ENCODE measurements around the gene BMP2K.
"Not testable (repeated sequence)": the region's sequence is repeated elsewhere in the genome, so short reads cannot be mapped to it uniquely, and the experiment has no call there.

The BMP2K gene

GRCh38 chr4:78868712-78869111, 92.6 kb downstream of the BMP2K start:
- DNase-seq: not testable (repeated sequence)

GRCh38 chr4:78870056-78870455, 93.9 kb downstream of the BMP2K start:
- no peak for DNase-seq

DNA sequence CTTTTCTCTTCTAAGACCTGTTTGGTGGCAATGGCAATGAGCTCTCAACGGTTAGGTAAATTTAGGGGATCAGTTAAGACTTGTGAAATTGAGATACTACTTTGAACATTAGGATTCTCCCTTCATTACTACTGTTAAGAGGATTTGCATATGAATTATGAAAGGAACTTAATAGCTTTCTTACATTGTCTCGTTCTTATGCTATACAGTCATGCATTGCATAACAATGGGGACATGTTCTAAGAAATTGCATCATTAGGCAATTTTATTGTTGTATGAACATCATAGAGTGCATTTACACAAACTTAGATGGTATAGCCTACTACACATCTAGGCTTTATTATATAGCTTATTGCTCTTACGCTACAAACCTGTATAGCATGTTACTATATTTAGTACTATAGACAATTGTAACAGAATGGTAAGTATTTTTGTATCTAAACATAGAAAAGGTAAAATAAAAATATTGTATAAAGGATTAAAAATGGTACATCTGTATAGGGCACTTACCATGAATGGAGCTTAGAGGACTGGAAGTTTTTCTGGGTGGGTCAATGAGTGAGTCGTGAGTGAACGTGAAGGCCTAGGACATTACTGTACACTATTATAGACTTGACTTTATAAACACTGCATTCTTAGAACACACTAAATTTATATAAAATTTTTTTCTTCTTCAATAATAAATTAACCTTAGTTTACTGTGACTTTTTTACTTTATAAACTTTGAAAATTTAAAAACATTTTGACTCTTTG, 100.6 kb downstream of the BMP2K start:
- no peak for DNase-seq

- no peak for DNase-seq
Observed at GRCh38 chr4:78878031-78878430, 101.9 kb downstream of the BMP2K start.

- DNase-seq: no peak
Observed at GRCh38 chr4:78880874-78881492, 104.8 kb downstream of the BMP2K start.

- no peak for DNase-seq
Observed at GRCh38 chr4:78885598-78885997, 109.4 kb downstream of the BMP2K start.

DNA sequence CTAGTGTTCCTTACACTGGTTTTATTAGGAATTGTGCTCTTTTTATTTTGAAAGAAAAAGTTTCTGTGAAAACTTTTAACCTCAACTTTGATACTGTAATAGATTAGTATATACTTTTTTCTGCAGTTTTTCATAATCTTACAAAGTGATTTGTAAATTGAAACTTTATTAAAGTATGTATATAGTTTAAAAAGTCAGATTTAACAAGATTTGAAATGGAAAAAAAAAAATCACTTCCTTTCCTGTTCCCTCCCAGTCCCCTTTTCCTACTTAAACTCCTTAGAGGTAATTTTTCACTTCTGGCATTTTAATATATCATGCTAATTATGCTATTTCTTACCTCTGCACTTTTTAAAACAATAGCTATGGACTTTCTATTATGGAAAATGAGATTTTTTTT, 113.8 kb downstream of the BMP2K start:
- no peak for DNase-seq

GRCh38 chr4:78899302-78899701, 123.2 kb downstream of the BMP2K start:
- DNase-seq: no peak

GRCh38 chr4:78901882-78902281, 125.7 kb downstream of the BMP2K start:
- no peak for DNase-seq

- no peak for DNase-seq
Observed at GRCh38 chr4:78902298-78902697, 126.1 kb downstream of the BMP2K start.

GRCh38 chr4:78904143-78904542, 128.0 kb downstream of the BMP2K start:
- DNase-seq: no peak

- no peak for DNase-seq
Observed at GRCh38 chr4:78907638-78908037, 131.5 kb downstream of the BMP2K start.

DNA sequence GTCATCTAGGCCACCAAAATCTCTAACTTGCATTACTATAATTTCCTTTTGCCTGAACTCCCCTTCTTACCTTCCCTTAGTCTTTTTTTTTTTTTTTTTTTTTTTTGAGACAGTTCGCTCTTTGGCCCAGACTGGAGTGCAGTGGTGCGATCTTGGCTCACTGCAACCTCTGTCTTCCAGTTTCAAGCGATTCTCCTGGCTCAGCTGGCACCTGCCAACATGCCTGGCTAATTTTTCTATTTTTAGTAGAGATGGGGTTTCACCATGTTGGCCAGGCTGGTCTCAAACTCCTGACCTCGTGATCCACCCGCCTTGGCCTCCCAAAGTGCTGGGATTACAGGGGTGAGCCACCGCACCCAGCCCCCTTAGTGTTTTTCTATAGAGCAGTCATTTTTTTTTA, 132.8 kb downstream of the BMP2K start:
- not testable (repeated sequence) for DNase-seq

- no peak for DNase-seq
Observed at GRCh38 chr4:78910612-78911011, 134.5 kb downstream of the BMP2K start.

DNA sequence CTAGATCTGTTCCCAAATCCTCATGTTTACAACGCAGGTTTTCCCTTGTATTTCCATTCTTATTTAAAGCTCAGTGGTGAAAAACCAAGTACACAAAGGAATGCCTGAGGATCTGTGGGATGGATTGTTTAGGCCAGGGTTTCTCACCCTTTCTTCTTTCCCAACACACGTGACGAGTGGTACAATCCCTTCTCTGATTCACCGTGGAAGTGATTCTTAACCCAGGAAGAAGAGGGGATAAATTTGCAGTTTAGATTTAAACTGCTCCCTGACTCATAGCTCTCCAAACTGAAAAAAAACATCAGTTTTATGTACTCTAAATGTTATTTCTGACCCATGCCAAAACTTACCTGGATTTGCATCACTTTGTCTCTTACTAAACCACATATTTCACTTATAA, 146.1 kb downstream of the BMP2K start:
- no peak for DNase-seq

GRCh38 chr4:78923464-78924312, 147.5 kb downstream of the BMP2K start:
- no peak for DNase-seq

DNA sequence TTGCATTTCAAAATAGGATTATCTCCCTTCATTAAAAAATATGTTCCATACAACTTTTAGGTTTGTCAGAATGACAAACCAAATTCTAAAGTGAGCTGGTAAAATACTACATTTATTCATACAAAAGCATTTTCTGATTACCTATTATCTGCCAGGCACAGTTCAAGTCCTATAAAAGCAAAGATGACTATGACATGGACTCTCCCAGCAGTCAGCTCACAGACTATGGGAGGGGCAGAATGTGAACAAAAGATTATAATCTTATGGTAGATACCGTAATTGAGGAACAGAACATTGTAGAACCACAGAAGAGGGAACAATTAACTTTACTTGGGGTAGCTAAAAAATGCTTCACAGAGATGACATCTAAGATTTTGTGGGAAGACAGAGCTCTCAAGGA, 150.7 kb downstream of the BMP2K start:
- DNase-seq: no peak

DNA sequence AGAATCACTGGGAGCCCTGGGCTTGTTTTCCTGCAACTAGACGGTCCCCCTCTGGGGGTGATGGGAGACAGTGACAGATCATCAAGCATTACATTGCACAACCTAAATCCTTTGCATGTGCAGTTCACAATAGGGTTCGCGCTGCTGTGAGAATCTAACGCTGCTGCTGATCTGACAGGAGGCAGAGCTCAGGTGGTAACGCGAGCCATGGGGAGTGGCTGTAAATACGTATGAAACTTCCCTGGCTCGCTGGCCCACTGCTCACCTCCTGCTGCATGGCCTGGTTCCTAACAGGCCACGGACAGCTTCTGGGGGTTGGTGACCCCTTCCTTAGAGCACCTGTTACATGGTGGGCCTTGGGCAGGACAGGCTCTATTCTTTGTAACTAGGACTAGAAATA, 152.7 kb downstream of the BMP2K start:
- no peak for DNase-seq

DNA sequence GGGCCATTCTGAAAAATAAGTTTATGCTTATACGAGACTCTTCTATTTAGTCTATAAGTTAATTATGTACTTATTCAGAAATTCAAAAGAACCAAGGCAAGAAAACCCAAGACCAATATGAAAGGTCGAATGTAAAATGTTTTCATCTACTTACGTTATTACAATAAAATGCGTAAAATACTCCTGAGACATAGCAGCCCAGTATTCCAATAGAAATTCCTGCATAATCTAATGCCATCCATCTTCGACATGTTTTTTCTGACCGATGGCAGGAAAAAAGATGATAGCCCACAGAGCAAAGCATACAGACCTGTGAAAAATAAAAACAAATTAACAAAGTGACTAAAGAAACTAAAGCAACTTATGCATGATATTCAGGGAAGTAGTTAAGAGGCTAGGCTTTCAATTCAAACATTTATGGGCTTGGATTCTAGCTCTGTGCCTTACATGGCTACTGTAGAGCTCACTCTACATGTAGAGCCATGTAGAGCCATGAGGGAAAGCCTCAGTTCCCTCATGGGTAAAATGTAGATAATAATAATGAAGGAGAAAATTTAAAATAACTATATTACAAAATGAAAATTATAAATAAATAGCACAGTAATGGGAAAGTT, 154.0 kb downstream of the BMP2K start:
- no peak for DNase-seq

DNA sequence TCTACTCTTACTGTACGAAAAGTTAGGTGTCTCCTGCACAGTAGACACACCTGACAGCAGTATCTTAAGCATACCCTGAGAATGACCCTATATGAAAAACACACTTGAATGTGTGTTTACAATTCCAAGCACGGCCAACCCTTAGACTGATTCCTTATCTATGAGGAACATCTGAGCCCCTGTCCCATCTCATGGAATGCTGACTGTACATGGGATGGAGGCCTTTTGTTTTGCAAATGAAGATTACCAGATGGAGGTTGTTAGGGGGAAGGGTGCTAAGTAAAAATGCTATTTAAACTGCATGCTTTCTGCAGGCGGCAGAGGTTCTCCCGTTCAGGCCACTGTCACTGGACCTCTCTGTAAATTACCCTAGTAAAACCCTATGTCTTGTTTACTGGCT, 160.8 kb downstream of the BMP2K start:
- no peak for DNase-seq

DNA sequence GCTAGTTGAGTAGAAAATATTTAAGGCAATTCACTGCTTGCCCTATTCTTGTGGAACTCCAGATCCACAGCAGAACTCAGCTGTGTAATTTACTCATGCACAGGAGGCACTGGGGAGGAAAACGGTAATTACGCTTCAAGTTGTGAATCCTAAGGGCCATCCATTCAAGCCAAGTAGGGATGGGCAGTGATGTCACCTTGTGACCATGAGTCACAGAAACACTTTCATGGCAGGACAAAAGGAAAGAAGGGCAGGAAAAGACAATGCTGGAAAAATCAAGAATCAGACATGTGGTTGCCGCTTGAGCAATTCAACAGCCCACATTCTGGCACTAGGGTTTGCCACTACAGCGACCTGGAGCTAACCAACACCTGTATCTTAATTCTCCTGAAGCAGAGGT, 161.7 kb downstream of the BMP2K start:
- DNase-seq: no peak

GRCh38 chr4:78938474-78938867, 162.3 kb downstream of the BMP2K start:
- DNase-seq: no peak

Data from effector CD8-positive, alpha-beta T cell (primary cell).